Fibroblast of gingiva (primary cell): Measurements from ENCODE around the gene NBAS.
A peak's percentile ranks its signal among the peaks of the same experiment; 100 is the strongest.

Experiments used
- DNase-seq: peaks from one replicate; pipeline ENCODE4 v3.0.0-alpha.2; 2011; ENCODE audit warnings: low read depth

The NBAS gene

GRCh38 chr2:15303874-15304273 lies 257.3 kb downstream of the NBAS start:
- DNase-seq = no peak

- DNase-seq = peak; percentile 40
These were observed 259.0 kb downstream of the NBAS start for GRCh38 chr2:15302154-15302553.

- no peak for DNase-seq
These were observed 260.2 kb downstream of the NBAS start for GRCh38 chr2:15300624-15301573.

GRCh38 chr2:15299904-15300520 lies 261.1 kb downstream of the NBAS start:
- no peak for DNase-seq

- no peak for DNase-seq
These were observed 262.4 kb downstream of the NBAS start for GRCh38 chr2:15298770-15299169.

GRCh38 chr2:15293262-15293937 lies 267.7 kb downstream of the NBAS start:
- no peak for DNase-seq

- DNase-seq = no peak
These were observed 273.5 kb downstream of the NBAS start for GRCh38 chr2:15287447-15288184.

- no peak for DNase-seq
These were observed 276.5 kb downstream of the NBAS start for GRCh38 chr2:15284614-15285013.

GRCh38 chr2:15281681-15282080 lies 279.5 kb downstream of the NBAS start:
- no peak for DNase-seq

GRCh38 chr2:15279201-15279876 lies 281.8 kb downstream of the NBAS start:
- DNase-seq = no peak

GRCh38 chr2:15278296-15278695 lies 282.8 kb downstream of the NBAS start:
- no peak for DNase-seq

GRCh38 chr2:15275346-15275745 lies 285.8 kb downstream of the NBAS start:
- no peak for DNase-seq

- no peak for DNase-seq
These were observed 287.7 kb downstream of the NBAS start for GRCh38 chr2:15273452-15273851.

- no peak for DNase-seq
These were observed 288.2 kb downstream of the NBAS start for GRCh38 chr2:15272942-15273341.

- peak; percentile 20 for DNase-seq
These were observed 289.1 kb downstream of the NBAS start for GRCh38 chr2:15271941-15272542.

GRCh38 chr2:15271276-15271675 lies 289.9 kb downstream of the NBAS start:
- DNase-seq = no peak

- DNase-seq = no peak
These were observed 292.1 kb downstream of the NBAS start for GRCh38 chr2:15269043-15269442.

GRCh38 chr2:15265889-15266288 lies 295.2 kb downstream of the NBAS start:
- DNase-seq = no peak

- DNase-seq = no peak
These were observed 297.0 kb downstream of the NBAS start for GRCh38 chr2:15263976-15264685.

GRCh38 chr2:15262792-15263191 lies 298.3 kb downstream of the NBAS start:
- DNase-seq = no peak
